HG03575 (cell line): ENCODE measurements around the gene C12orf54.
A peak's percentile ranks its signal among the peaks of the same experiment; 100 is the strongest.
"Not testable (repeated sequence)": the region's sequence is repeated elsewhere in the genome, so short reads cannot be mapped to it uniquely, and the experiment has no call there.

ENCODE experiments used
- ATAC-seq: cut with Tn5 transposase; IDR thresholded peaks from one replicate; pipeline ENCODE4 v1.9.1; 2021; ENCODE audit not compliant: unreplicated experiment, insufficient number of reproducible peaks, low FRiP score; ENCODE audit errors: extremely low read depth

The C12orf54 gene

GRCh38 chr12:48500281-48500680 is 18.0 kb downstream of the C12orf54 start:
- ATAC-seq = not testable (repeated sequence)

- ATAC-seq = not testable (repeated sequence)
Observed at GRCh38 chr12:48506836-48507235, 24.5 kb downstream of the C12orf54 start.

DNA sequence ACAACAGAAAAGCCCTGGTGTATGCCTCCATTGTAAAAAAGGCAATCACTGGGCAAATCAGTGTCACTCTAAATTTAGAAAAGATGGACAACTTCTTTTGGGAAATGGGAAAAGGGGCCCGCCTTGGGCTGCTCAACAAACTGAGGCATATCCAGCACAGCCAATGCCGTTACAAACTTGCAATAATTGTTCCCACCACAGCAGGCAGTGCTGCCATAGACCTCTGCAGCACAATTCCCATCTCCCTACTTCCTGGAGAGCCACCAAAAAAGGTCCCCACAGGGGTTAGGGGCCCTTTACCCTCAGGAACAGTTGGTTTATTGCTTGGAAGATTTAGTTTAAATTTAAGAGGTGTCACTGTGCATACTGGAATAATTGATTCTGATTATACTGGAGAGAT is 26.7 kb downstream of the C12orf54 start:
- ATAC-seq = no peak

GRCh38 chr12:48510111-48510510 is 27.8 kb downstream of the C12orf54 start:
- ATAC-seq = no peak

GRCh38 chr12:48512855-48513254 is 30.6 kb downstream of the C12orf54 start:
- peak; percentile 71 for ATAC-seq

- ATAC-seq = no peak
Observed at GRCh38 chr12:48514728-48515127, 32.4 kb downstream of the C12orf54 start.

GRCh38 chr12:48520381-48520780 is 38.1 kb downstream of the C12orf54 start:
- ATAC-seq = not testable (repeated sequence)

- no peak for ATAC-seq
Observed at GRCh38 chr12:48525332-48525731, 43.0 kb downstream of the C12orf54 start, which contains the start of gene OR8S1. Gene OR8S1 (plus strand): TSS chr12:48525632. CDS start chr12:48525632, 0 bp downstream.

DNA sequence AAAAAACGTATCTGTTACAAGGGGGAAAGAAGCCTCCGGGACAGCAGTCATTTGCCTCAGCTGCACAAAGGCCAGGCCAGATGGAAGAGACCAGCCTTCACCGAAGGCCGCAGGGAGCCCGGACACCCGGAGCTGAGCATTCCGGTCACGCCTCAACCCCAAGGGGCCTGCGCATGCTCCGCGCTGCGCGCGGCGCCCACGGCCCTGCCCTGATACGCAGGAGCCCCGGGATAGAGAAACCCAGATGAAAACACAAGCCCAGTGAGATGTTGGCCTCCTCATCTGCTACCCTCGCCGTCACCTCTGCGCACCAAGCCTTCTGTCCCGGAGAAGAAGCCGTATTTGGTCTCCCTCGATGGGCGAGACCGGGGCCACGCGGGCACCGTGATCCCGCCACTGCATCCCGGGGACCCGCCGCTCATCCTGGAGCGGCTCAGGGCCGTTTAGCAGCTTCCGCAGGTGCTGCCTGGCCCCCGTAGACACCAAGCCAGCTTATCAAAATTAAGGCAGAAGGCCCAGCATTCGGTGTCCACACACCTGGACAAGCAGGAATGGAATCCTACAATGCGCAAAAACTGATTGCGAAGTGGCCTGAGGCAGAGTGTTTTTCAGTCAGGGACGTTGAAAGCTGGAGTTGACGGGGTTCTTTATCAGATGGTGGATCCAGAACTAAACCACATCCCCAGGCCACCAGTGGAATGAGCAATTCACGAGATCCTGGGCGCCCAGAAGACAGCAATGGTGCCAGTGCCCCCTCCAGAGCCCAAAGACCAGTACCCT is 45.8 kb downstream of the C12orf54 start:
- ATAC-seq = no peak

DNA sequence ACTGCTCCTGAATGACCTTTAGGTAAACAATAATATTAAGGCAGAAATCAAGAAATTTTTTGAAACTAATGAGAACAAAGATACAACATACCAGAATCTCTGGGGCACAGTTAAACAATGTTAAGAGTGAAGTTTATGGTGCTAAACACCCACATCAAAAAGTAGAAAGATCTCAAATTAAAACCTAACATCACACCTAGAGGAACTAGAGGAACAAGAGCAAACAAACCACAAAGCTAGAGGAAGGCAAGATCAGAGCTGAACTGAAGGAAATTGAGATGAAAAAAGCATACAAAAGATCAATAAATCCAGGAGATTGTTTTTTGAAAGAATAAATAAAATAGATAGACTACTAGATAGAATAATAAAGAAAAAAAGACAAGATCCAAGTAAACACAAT is 50.3 kb downstream of the C12orf54 start:
- ATAC-seq = no peak

DNA sequence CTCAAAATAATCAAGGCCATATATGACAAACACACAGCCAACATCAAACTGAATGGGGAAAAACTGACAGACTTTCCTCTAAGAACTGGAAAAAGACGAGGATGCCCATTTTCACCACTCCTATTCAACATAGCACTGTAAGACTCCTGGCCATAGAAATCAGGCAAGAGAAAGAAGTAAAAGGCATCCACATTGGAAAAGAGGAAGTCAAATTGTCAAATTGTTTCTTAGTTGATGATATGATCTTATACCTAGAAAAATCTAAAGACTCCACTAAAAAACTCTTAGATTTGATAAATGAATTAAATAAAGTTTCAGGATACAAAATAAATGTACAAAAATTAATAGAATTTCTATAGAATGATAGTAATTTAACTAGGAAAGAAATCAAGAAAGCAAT is 54.3 kb downstream of the C12orf54 start:
- no peak for ATAC-seq

- no peak for ATAC-seq
Observed at GRCh38 chr12:48542300-48542928, 60.1 kb downstream of the C12orf54 start.

DNA sequence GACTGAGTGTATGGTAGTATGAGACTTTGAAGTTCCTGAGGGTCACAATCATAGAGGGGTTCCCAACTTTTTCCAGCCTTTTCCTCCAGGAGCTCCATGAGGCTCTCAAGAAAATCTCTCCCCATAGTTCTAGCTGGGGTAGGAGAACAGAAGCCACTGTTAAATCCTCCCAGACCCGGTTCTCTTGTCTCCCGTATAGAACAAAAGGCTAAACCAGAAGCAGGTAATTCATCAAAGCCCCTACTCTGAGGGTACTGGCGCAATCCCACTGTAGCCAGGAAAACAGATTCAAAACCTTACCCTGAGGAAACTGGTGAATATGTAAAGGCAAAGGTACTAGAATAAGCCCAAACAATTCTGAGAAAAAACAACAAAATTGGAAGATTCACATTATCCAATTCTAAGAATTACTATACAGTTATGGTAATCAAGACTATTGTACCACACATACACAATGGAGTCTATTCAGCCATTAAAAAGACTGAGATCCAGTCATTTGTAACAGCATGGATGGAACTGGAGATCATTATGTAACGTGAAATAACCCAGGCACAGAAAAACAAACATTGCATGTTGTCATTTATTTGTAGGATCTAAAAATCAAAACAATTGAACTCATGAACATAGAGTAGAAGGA is 63.7 kb downstream of the C12orf54 start:
- no peak for ATAC-seq
